Measurements from ENCODE around the gene IL11RA. TPM values are rescaled to one million over a fixed set of nuclear protein-coding genes. Genes with fewer than 3 reads are reported as not detected.

IL11RA gene
- total and polyA plus RNA-seq, 7 experiments from 2014 or later: 8.5 to 185 (median 137) TPM

- Histone ChIP-seq H3K27me3 (ENCODE audit: control insufficient read depth in 2 of 2, insufficient read depth in 2 of 2, low read length in 2 of 2) (no peaks in the 10 kb centered on the region), H3K4me3 (ENCODE audit: low read length) (no peak overlapping the region), H3K4me1 (ENCODE audit: control insufficient read depth in 2 of 2, insufficient read depth in 2 of 2, low read length in 2 of 2) (no peaks in the 10 kb centered on the region), H3K9me3 (ENCODE audit: control insufficient read depth in 2 of 3, low read length in 3 of 3) (no peaks in the 10 kb centered on the region), H3K27ac (ENCODE audit: low read depth, low read length) (no peak overlapping the region), H3K36me3 (ENCODE audit: control insufficient read depth in 2 of 3, insufficient read depth in 3 of 3, low read length in 3 of 3) (no peaks in the 10 kb centered on the region)
- DNase-seq (no peak), ATAC-seq (no peak)
- Mint-ChIP-seq H3K27me3 (peaks cover 0 to 6% (median under 1%) of the 10 kb centered on the region in 5 donors), H3K9me3 (no peaks in the 10 kb centered on the region), H3K4me1 (peaks cover 0 to 2% (median 0%) of the 10 kb centered on the region in 7 donors), H3K36me3 (no peaks in the 10 kb centered on the region), H3K4me3 (no peak overlapping the region), H3K27ac (no peak overlapping the region)
- ChIA-PET POLR2A (no interaction called here), CTCF (no interaction called here)
- intact Hi-C loops (cut with micrococcal nuclease): no loop called here
Observed at GRCh38 chr9:34693560-34693959, 41.6 kb downstream of the IL11RA start.

GRCh38 chr9:34694811-34695210, 42.8 kb downstream of the IL11RA start:
- Mint-ChIP-seq H3K4me3 (no peak overlapping the region), H3K4me1 (peaks cover 0 to 2% (median 0%) of the 10 kb centered on the region in 7 donors), H3K27ac (no peak overlapping the region), H3K9me3 (no peaks in the 10 kb centered on the region), H3K36me3 (no peaks in the 10 kb centered on the region), H3K27me3 (peaks cover 0 to 13% (median 0%) of the 10 kb centered on the region in 5 donors)
- POLR2A ChIA-PET: no interaction called here
- DNase-seq (no peak), ATAC-seq (no peak)
- intact Hi-C loops (cut with micrococcal nuclease): no loop called here
- H3K4me3 ChIP-seq (ENCODE audit: low read length): no peak overlapping the region
- H3K36me3 ChIP-seq (ENCODE audit: control insufficient read depth in 2 of 3, insufficient read depth in 3 of 3, low read length in 3 of 3): no peaks in the 10 kb centered on the region
- no peaks in the 10 kb centered on the region for H3K9me3 ChIP-seq (ENCODE audit: control insufficient read depth in 2 of 3, low read length in 3 of 3)
- H3K27ac ChIP-seq (ENCODE audit: low read depth, low read length): no peak overlapping the region
- CTCF ChIA-PET: no interaction called here
- H3K4me1 ChIP-seq (ENCODE audit: control insufficient read depth in 2 of 2, insufficient read depth in 2 of 2, low read length in 2 of 2): no peaks in the 10 kb centered on the region
- H3K27me3 ChIP-seq (ENCODE audit: control insufficient read depth in 2 of 2, insufficient read depth in 2 of 2, low read length in 2 of 2): no peaks in the 10 kb centered on the region

- H3K36me3 ChIP-seq (ENCODE audit: control insufficient read depth in 2 of 3, insufficient read depth in 3 of 3, low read length in 3 of 3): no peaks in the 10 kb centered on the region
- H3K4me1 Mint-ChIP-seq: peaks cover 5 to 9% (median 6%) of the 10 kb centered on the region in 7 donors
- H3K27ac Mint-ChIP-seq: no peak overlapping the region
- intact Hi-C loops (cut with micrococcal nuclease): loop anchor here in 1 of 2 donors (1.0 to 10.0 kb wide), 4 partner anchors 64 to 776 kb away; partner anchors contain the start of genes DNAJB5 and SIGMAR1
- ATAC-seq (peak; percentile 90), DNase-seq (peak; percentile 49 to 87 (median 75))
- H3K36me3 Mint-ChIP-seq: no peaks in the 10 kb centered on the region
- H3K27me3 ChIP-seq (ENCODE audit: control insufficient read depth in 2 of 2, insufficient read depth in 2 of 2, low read length in 2 of 2): no peaks in the 10 kb centered on the region
- H3K4me3 ChIP-seq (ENCODE audit: low read length): peak overlapping the region; percentile 61
- POLR2A ChIA-PET: interaction anchor here (1.6 kb wide), 1 partner anchor 54 kb away, joined by 4 read pairs; the partner anchor contains the start of gene GALT
- CTCF ChIA-PET: interaction anchor here (0.9 to 2.4 kb wide), 4 partner anchors 36 to 370 kb away, joined by 3 to 11 read pairs (median 5); partner anchors contain the start of genes GALT and SIGMAR1
- H3K9me3 ChIP-seq (ENCODE audit: control insufficient read depth in 2 of 3, low read length in 3 of 3): no peaks in the 10 kb centered on the region
- H3K4me1 ChIP-seq (ENCODE audit: control insufficient read depth in 2 of 2, insufficient read depth in 2 of 2, low read length in 2 of 2): no peaks in the 10 kb centered on the region
- peaks cover 0 to 17% (median 0%) of the 10 kb centered on the region in 5 donors for H3K27me3 Mint-ChIP-seq
- H3K4me3 Mint-ChIP-seq: peak overlapping the region; percentile 36 to 91 (median 69)
- H3K27ac ChIP-seq (ENCODE audit: low read depth, low read length): no peak overlapping the region
- H3K9me3 Mint-ChIP-seq: no peaks in the 10 kb centered on the region
Observed at GRCh38 chr9:34701023-34701768, 49.2 kb downstream of the IL11RA start.

GRCh38 chr9:34701769-34702736, 50.1 kb downstream of the IL11RA start:
- Histone ChIP-seq H3K27ac (ENCODE audit: low read depth, low read length) (no peak overlapping the region), H3K27me3 (ENCODE audit: control insufficient read depth in 2 of 2, insufficient read depth in 2 of 2, low read length in 2 of 2) (no peaks in the 10 kb centered on the region), H3K4me3 (ENCODE audit: low read length) (peak overlapping the region; percentile 61), H3K36me3 (ENCODE audit: control insufficient read depth in 2 of 3, insufficient read depth in 3 of 3, low read length in 3 of 3) (no peaks in the 10 kb centered on the region), H3K4me1 (ENCODE audit: control insufficient read depth in 2 of 2, insufficient read depth in 2 of 2, low read length in 2 of 2) (no peaks in the 10 kb centered on the region), H3K9me3 (ENCODE audit: control insufficient read depth in 2 of 3, low read length in 3 of 3) (no peaks in the 10 kb centered on the region)
- peaks cover 5 to 9% (median 6%) of the 10 kb centered on the region in 7 donors for H3K4me1 Mint-ChIP-seq
- peak overlapping the region in 7 of 9 donors; percentile 1 to 84 (median 20) for H3K27ac Mint-ChIP-seq
- peak; percentile 90 for ATAC-seq
- POLR2A ChIA-PET: interaction anchor here (0.7 to 1.6 kb wide), 4 partner anchors 37 to 90 kb away, joined by 3 to 4 read pairs (median 4); partner anchors contain the start of genes GALT and RPP25L
- no peaks in the 10 kb centered on the region for H3K36me3 Mint-ChIP-seq
- peak; percentile 59 to 83 (median 73) for DNase-seq
- H3K9me3 Mint-ChIP-seq: no peaks in the 10 kb centered on the region
- CTCF ChIA-PET: interaction anchor here (0.6 to 1.7 kb wide), 17 partner anchors 11 to 380 kb away, joined by 3 to 11 read pairs (median 5); partner anchors contain the start of genes DCTN3, GALT and SIGMAR1
- intact Hi-C loops (cut with micrococcal nuclease): loop anchor here (1.0 to 10.0 kb wide), 8 partner anchors 27 to 775 kb away; partner anchors contain the start of genes GALT (in 2 of the 2), RPP25L (in 2 of the 2), DNAJB5 (in 1 of the 2) and SIGMAR1 (in 1 of the 2)
- H3K27me3 Mint-ChIP-seq: peaks cover 0 to 17% (median 0%) of the 10 kb centered on the region in 5 donors
- peak overlapping the region; percentile 80 to 91 (median 84) for H3K4me3 Mint-ChIP-seq

- POLR2A ChIA-PET: no interaction called here
- DNase-seq (no peak), ATAC-seq (no peak)
- Histone ChIP-seq H3K4me3 (ENCODE audit: low read length) (no peak overlapping the region), H3K4me1 (ENCODE audit: control insufficient read depth in 2 of 2, insufficient read depth in 2 of 2, low read length in 2 of 2) (no peaks in the 10 kb centered on the region), H3K27me3 (ENCODE audit: control insufficient read depth in 2 of 2, insufficient read depth in 2 of 2, low read length in 2 of 2) (no peaks in the 10 kb centered on the region), H3K27ac (ENCODE audit: low read depth, low read length) (no peak overlapping the region), H3K36me3 (ENCODE audit: control insufficient read depth in 2 of 3, insufficient read depth in 3 of 3, low read length in 3 of 3) (no peaks in the 10 kb centered on the region), H3K9me3 (ENCODE audit: control insufficient read depth in 2 of 3, low read length in 3 of 3) (no peaks in the 10 kb centered on the region)
- H3K4me1 Mint-ChIP-seq: peaks cover 0 to 2% (median 1%) of the 10 kb centered on the region in 7 donors
- H3K27me3 Mint-ChIP-seq: peaks cover 0 to 6% (median 0%) of the 10 kb centered on the region in 5 donors
- CTCF ChIA-PET: no interaction called here
- no peak overlapping the region for H3K4me3 Mint-ChIP-seq
- intact Hi-C loops (cut with micrococcal nuclease): loop anchor here in 1 of 2 donors (10.0 kb wide), 1 partner anchor 278 kb away; the partner anchor contains the start of gene DNAJB5
- no peaks in the 10 kb centered on the region for H3K36me3 Mint-ChIP-seq
- no peak overlapping the region for H3K27ac Mint-ChIP-seq
- H3K9me3 Mint-ChIP-seq: no peaks in the 10 kb centered on the region
Observed at GRCh38 chr9:34707130-34707529, 55.1 kb downstream of the IL11RA start.
